ENCODE measurements around the gene ODC1. TPM values are rescaled to one million over a fixed set of nuclear protein-coding genes. Genes with fewer than 3 reads are reported as not detected.

The ODC1 gene
- total RNA-seq, 1 experiment from 2014 or later = 441 TPM

- DNase-seq (ENCODE audit: low read depth) = no peak
These were observed 47.6 kb downstream of the ODC1 start for GRCh38 chr2:10400568-10400977.

- no peak for DNase-seq (ENCODE audit: low read depth)
These were observed 48.1 kb downstream of the ODC1 start for GRCh38 chr2:10400002-10400401.

- no peak for DNase-seq (ENCODE audit: low read depth)
These were observed 48.8 kb downstream of the ODC1 start for GRCh38 chr2:10399358-10399757.

GRCh38 chr2:10398496-10398895, 49.6 kb downstream of the ODC1 start:
- DNase-seq (ENCODE audit: low read depth) = no peak

GRCh38 chr2:10397878-10398277, 50.2 kb downstream of the ODC1 start:
- DNase-seq (ENCODE audit: low read depth) = no peak

- DNase-seq (ENCODE audit: low read depth) = no peak
These were observed 50.7 kb downstream of the ODC1 start for GRCh38 chr2:10397297-10397875.

GRCh38 chr2:10396464-10396863, 51.7 kb downstream of the ODC1 start:
- DNase-seq (ENCODE audit: low read depth) = no peak

GRCh38 chr2:10395893-10396292, 52.2 kb downstream of the ODC1 start:
- no peak for DNase-seq (ENCODE audit: low read depth)

GRCh38 chr2:10393640-10393982, 54.5 kb downstream of the ODC1 start:
- DNase-seq (ENCODE audit: low read depth) = no peak

- DNase-seq (ENCODE audit: low read depth) = no peak
These were observed 55.0 kb downstream of the ODC1 start for GRCh38 chr2:10392951-10393639.

GRCh38 chr2:10392548-10392947, 55.6 kb downstream of the ODC1 start:
- DNase-seq (ENCODE audit: low read depth) = no peak

GRCh38 chr2:10392100-10392499, 56.0 kb downstream of the ODC1 start:
- no peak for DNase-seq (ENCODE audit: low read depth)

GRCh38 chr2:10390369-10390801, 57.7 kb downstream of the ODC1 start:
- DNase-seq (ENCODE audit: low read depth) = no peak

Other genes with a start within 250 kb of the ODC1 start
- 60.9 and 68.5 TPM in 2 replicates for gene HPCAL1, start 145.4 kb downstream of the ODC1 start, total RNA-seq (2014; rRNA removed; shearing (Covaris generic))
- 89.2 and 106 TPM in 2 replicates for gene NOL10, start 241.6 kb upstream of the ODC1 start, total RNA-seq (2014; rRNA removed; shearing (Covaris generic))